Fibroblast of lung (primary cell): ENCODE measurements around the gene GPR26. TPM values are rescaled to one million over a fixed set of nuclear protein-coding genes. Genes with fewer than 3 reads are reported as not detected.

Experiments used
- DNase-seq, 2 donors: peaks; one replicate each; pipeline versions ENCODE4 v3.0.0 to v3.0.0-alpha.2; 2010; ENCODE audit warnings: low read depth in 2 of 2
- H2AFZ ChIP-seq: 2 replicates; pipeline ENCODE4 v1.5.1; 2012; ENCODE audit warnings: low read length, control low read depth, inconsistent platforms
- H3K27ac ChIP-seq: 2 replicates; pipeline ENCODE4 v1.5.1; 2011; ENCODE audit warnings: low read length, control low read depth; ENCODE audit not compliant: insufficient read depth
- H3K27me3 ChIP-seq: 2 replicates; pipeline ENCODE4 v1.5.1; 2011; ENCODE audit warnings: mild to moderate bottlenecking, low read length; ENCODE audit not compliant: control insufficient read depth, insufficient read depth
- H3K36me3 ChIP-seq: 2 replicates; pipeline ENCODE4 v1.5.1; 2011; ENCODE audit warnings: low read length; ENCODE audit not compliant: control insufficient read depth, insufficient read depth
- H3K4me1 ChIP-seq: 2 replicates; pipeline ENCODE4 v1.5.1; 2011; ENCODE audit warnings: low read length; ENCODE audit not compliant: control insufficient read depth, insufficient read depth; ENCODE audit errors: extremely low read depth
- H3K4me2 ChIP-seq: 2 replicates; pipeline ENCODE4 v1.5.1; 2011; ENCODE audit warnings: low read length, control low read depth; ENCODE audit not compliant: insufficient read depth; ENCODE audit errors: extremely low read depth
- H3K4me3 ChIP-seq, 4 experiments: fragments of 200-600 bp in 1 of 4; sonication (generic) in 1 of 4; replicated peaks in 1 of 4; 2 replicates each; pipeline ENCODE4 v1.5.1; 2011 to 2016; ENCODE audit warnings: low read length in 4 of 4, low read depth in 3 of 4, mild to moderate bottlenecking in 3 of 4, control low read depth in 2 of 4, inconsistent platforms in 1 of 4, mixed read lengths in 1 of 4; ENCODE audit not compliant: insufficient read depth in 1 of 4; ENCODE audit errors: control extremely low read depth in 1 of 4
- H3K79me2 ChIP-seq: 2 replicates; pipeline ENCODE4 v1.5.1; 2012; ENCODE audit warnings: mild to moderate bottlenecking, low read length, inconsistent platforms; ENCODE audit not compliant: control insufficient read depth, insufficient read depth
- H3K9ac ChIP-seq: 2 replicates; pipeline ENCODE4 v1.5.1; 2011; ENCODE audit warnings: mild to moderate bottlenecking, low read length, control low read depth; ENCODE audit not compliant: insufficient read depth
- H3K9me3 ChIP-seq: 2 replicates; pipeline ENCODE4 v1.5.1; 2012; ENCODE audit warnings: low read depth, low read length; ENCODE audit not compliant: control insufficient read depth, insufficient read depth
- H4K20me1 ChIP-seq: 2 replicates; pipeline ENCODE4 v1.5.1; 2011; ENCODE audit warnings: low read length; ENCODE audit not compliant: control insufficient read depth, insufficient read depth; ENCODE audit errors: extremely low read depth
- EZH2 ChIP-seq: IDR thresholded peaks from 2 replicates; pipeline ENCODE4 v1.5.1; 2012; ENCODE audit warnings: low read length, control low read depth, mild to moderate bottlenecking; ENCODE audit errors: missing control alignments
- polyA plus RNA-seq, 2 donors: library from polyadenylated mRNA; depleted of rRNA in 1 of 2; stranded (reverse) in 1 of 2; unstranded in 1 of 2; fragments of >200 nt; gene quantifications; 2 replicates each; pipeline ENCODE4 v1.2.1, GENCODE V29; 2011 to 2012; ENCODE audit warnings: missing spikeins in 1 of 2
- total RNA-seq: library from RNA; depleted of rRNA; stranded (reverse); fragments of >200 nt; gene quantifications from 2 replicates; pipeline ENCODE4 v1.2.1, GENCODE V29; 2014
- TF ChIP-seq, protein P1 (sequence below), 2 donors: IDR thresholded peaks in 1 of 2; conservative IDR thresholded peaks in 1 of 2; 1 replicate in 1 of 2; 2 replicates in 1 of 2; pipeline ENCODE4 v1.5.1; 2011 to 2012; ENCODE audit warnings: low read length in 2 of 2, control low read depth in 1 of 2, inconsistent platforms in 1 of 2, low read depth in 1 of 2, mild to moderate bottlenecking in 1 of 2

GPR26 gene
- total and polyA plus RNA-seq, 2 donors (not counting 1 experiment from before 2014, with no cell fraction given): not detected

DNA sequence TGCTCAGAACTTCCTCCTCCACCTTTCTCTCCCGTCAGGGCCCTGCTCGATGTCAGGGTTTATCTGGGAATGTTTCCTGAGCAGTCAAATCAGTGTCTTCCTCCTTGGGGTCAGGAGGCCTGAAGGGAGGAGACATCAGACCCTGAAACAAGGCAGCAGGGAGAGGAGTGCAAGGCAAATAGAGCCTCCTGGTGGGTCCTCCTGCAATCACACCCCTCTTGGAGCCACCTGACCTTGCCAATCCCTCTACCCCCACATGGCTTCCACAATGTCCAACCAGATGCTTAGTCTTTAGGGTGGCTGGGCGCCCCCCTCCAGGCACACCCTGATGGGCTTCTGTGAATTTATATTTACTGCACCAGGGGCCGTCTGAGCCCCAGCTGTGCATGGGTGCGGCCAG is 12.2 kb downstream of the GPR26 start:
- no peak overlapping the region for H3K4me2 ChIP-seq
- TF ChIP-seq EZH2: no peak
- TF ChIP-seq, protein P1, sequence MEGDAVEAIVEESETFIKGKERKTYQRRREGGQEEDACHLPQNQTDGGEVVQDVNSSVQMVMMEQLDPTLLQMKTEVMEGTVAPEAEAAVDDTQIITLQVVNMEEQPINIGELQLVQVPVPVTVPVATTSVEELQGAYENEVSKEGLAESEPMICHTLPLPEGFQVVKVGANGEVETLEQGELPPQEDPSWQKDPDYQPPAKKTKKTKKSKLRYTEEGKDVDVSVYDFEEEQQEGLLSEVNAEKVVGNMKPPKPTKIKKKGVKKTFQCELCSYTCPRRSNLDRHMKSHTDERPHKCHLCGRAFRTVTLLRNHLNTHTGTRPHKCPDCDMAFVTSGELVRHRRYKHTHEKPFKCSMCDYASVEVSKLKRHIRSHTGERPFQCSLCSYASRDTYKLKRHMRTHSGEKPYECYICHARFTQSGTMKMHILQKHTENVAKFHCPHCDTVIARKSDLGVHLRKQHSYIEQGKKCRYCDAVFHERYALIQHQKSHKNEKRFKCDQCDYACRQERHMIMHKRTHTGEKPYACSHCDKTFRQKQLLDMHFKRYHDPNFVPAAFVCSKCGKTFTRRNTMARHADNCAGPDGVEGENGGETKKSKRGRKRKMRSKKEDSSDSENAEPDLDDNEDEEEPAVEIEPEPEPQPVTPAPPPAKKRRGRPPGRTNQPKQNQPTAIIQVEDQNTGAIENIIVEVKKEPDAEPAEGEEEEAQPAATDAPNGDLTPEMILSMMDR (conservative IDR thresholded peaks at IDR 0.05 in 1 of 2, IDR thresholded peaks at IDR 0.05 in 1 of 2; ENCODE audit: low read depth in 1 of 2, low read length in 2 of 2): no peak

DNA sequence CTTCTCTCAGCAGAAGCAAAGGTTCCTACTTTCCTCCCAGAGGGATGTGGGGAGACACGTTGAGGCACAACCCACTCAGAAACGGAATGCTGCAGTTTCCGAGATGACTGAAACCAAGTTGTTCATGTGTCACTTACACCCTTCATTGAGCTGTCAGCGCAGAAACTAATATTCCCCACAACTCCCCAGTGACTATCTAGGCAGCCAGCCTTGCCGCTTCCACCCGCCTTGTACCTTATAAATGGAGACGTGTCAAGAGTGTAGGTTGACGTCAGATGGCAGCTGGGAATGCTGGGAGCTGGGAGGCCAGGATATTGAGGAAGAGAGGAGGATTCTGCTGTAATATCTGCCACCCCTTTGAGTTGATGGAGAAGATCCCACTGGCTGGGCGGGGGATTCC is 15.1 kb downstream of the GPR26 start:
- H3K79me2 ChIP-seq: no peaks in the 10 kb centered on the region
- H3K27me3 ChIP-seq: no peaks in the 10 kb centered on the region
- no peak for DNase-seq
- H3K9ac ChIP-seq: no peak overlapping the region
- no peaks in the 10 kb centered on the region for H4K20me1 ChIP-seq
- H3K27ac ChIP-seq: no peak overlapping the region
- H2AFZ ChIP-seq: no peak overlapping the region
- no peaks in the 10 kb centered on the region for H3K4me1 ChIP-seq
- no peaks in the 10 kb centered on the region for H3K9me3 ChIP-seq
- no peaks in the 10 kb centered on the region for H3K36me3 ChIP-seq
- no peak overlapping the region for H3K4me3 ChIP-seq
- no peak overlapping the region for H3K4me2 ChIP-seq
- no peak for TF ChIP-seq EZH2
- TF ChIP-seq, protein P1 (conservative IDR thresholded peaks at IDR 0.05 in 1 of 2, IDR thresholded peaks at IDR 0.05 in 1 of 2; ENCODE audit: low read depth in 1 of 2, low read length in 2 of 2): no peak

More for the DNA sequence above, 12.2 kb downstream of the GPR26 start:
- H3K9ac ChIP-seq: no peak overlapping the region
- H3K36me3 ChIP-seq: no peaks in the 10 kb centered on the region
- DNase-seq: no peak
- no peak overlapping the region for H3K27ac ChIP-seq
- no peaks in the 10 kb centered on the region for H3K9me3 ChIP-seq
- H2AFZ ChIP-seq: no peak overlapping the region
- no peaks in the 10 kb centered on the region for H3K4me1 ChIP-seq
- H4K20me1 ChIP-seq: no peaks in the 10 kb centered on the region
- H3K27me3 ChIP-seq: no peaks in the 10 kb centered on the region
- H3K4me3 ChIP-seq: no peak overlapping the region
- no peaks in the 10 kb centered on the region for H3K79me2 ChIP-seq

DNA sequence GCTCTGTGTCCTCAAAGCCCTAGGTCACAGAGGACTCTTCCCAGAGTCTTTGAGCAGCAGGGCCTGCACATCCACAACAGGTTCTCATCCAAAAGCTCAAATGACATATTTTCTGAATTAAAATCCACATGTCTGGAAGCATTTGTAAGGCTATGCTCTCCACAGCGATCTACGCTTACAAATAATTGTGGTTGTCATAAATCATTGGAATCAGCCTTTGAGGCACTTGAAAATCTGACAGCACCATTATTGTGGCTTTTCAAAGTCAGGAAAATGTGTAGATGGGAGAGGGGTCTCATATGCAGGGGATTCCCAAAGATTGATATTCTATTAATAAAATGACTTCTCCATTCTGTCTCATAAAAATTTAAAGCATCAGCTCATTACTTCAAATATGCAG is 16.3 kb downstream of the GPR26 start:
- Histone ChIP-seq H2AFZ (no peak overlapping the region), H3K79me2 (no peaks in the 10 kb centered on the region), H3K9me3 (no peaks in the 10 kb centered on the region), H3K4me2 (no peak overlapping the region), H3K36me3 (no peaks in the 10 kb centered on the region), H3K4me1 (no peaks in the 10 kb centered on the region), H3K27ac (no peak overlapping the region), H3K4me3 (no peak overlapping the region), H4K20me1 (no peaks in the 10 kb centered on the region), H3K27me3 (no peaks in the 10 kb centered on the region), H3K9ac (no peak overlapping the region)
- no peak for TF ChIP-seq EZH2
- TF ChIP-seq, protein P1 (conservative IDR thresholded peaks at IDR 0.05 in 1 of 2, IDR thresholded peaks at IDR 0.05 in 1 of 2; ENCODE audit: low read depth in 1 of 2, low read length in 2 of 2): no peak
- no peak for DNase-seq
